HepG2 (cell line): ENCODE data around the gene RBPJ. TPM values are rescaled to one million over a fixed set of nuclear protein-coding genes. Genes with fewer than 3 reads are reported as not detected.

Experiments
- ATAC-seq: fragments of 200-7000 bp; cut with Tn5 transposase; 3 replicates; pipeline ENCODE4 v1.9.1; 2020; ENCODE audit warnings: mild to moderate bottlenecking, moderate library complexity
- BruUV-seq: library from RNA; stranded (reverse); fragments of 400-500 nt; replicated peaks from 2 replicates; lab custom pipeline; 2021; lab: Mats Ljungman, UMichigan
- CTCF ChIA-PET: fragments of 300-600 bp; formaldehyde crosslinking; extraction: SDS; loops from one replicate; lab custom pipeline; 2021; ENCODE audit warnings: low total read pairs, inconsistent platforms, low intra/inter-chr PET ratio; lab: Yijun Ruan, JAX
- POLR2A ChIA-PET: fragments of 350-600 bp; sonication (Branson Sonifier 250); formaldehyde crosslinking; loops from one replicate; lab custom pipeline; 2020; ENCODE audit warnings: antibody characterized with exemption, inconsistent platforms; lab: Yijun Ruan, JAX
- DNase-seq: peaks from one replicate; pipeline ENCODE4 v3.0.0-alpha.2; 2015; ENCODE audit warnings: low spot score
- FAIRE-seq: peaks from 3 replicates; lab custom pipeline; 2011; peaks lifted over from hg19 to GRCh38; lab: Jason Lieb, UNC
- H2AFZ ChIP-seq: one replicate; pipeline ENCODE4 v1.6.1; 2011; ENCODE audit warnings: low read length, inconsistent platforms
- H3K27ac ChIP-seq: fragments of 300-600 bp; 3 replicates; pipeline ENCODE4 v1.8.0; 2011; ENCODE audit warnings: mixed run types, mild to moderate bottlenecking, mixed read lengths, low read length, inconsistent platforms; ENCODE audit not compliant: insufficient read depth; ENCODE audit errors: extremely low read length
- H3K27me3 ChIP-seq, 2 experiments: fragments of 200-600 bp in 1 of 2; 2 replicates in 1 of 2; 3 replicates in 1 of 2; pipeline versions ENCODE4 v1.6.0 to v1.8.0; 2011; ENCODE audit warnings: low read length in 2 of 2, mild to moderate bottlenecking in 2 of 2, moderate library complexity in 2 of 2, inconsistent platforms in 1 of 2; ENCODE audit not compliant: insufficient read depth in 2 of 2, control insufficient read depth in 1 of 2
- H3K36me3 ChIP-seq, 2 experiments: fragments of 200-600 bp in 1 of 2; replicated peaks in 1 of 2; 2 replicates in 1 of 2; 3 replicates in 1 of 2; pipeline versions ENCODE4 v1.5.1 to v1.8.0; 2011; ENCODE audit warnings: low read length in 2 of 2, inconsistent platforms in 1 of 2; ENCODE audit not compliant: insufficient read depth in 2 of 2, control insufficient read depth in 1 of 2
- H3K4me1 ChIP-seq: 2 replicates; pipeline ENCODE4 v1.5.1; 2012; ENCODE audit warnings: low read length, inconsistent platforms; ENCODE audit not compliant: insufficient read depth
- H3K4me2 ChIP-seq: 2 replicates; pipeline ENCODE4 v1.6.0; 2011; ENCODE audit warnings: low read depth, low read length, inconsistent platforms
- H3K4me3 ChIP-seq, 3 experiments: fragments of 200-600 bp in 1 of 3; sonication (generic), shearing (Covaris generic) in 1 of 3; replicated peaks in 1 of 3; 2 replicates each; pipeline ENCODE4 v1.5.1; 2011 to 2016; ENCODE audit warnings: low read length in 3 of 3, inconsistent platforms in 2 of 3, low read depth in 2 of 3, mild to moderate bottlenecking in 2 of 3, control low read depth in 1 of 3, mixed read lengths in 1 of 3; ENCODE audit not compliant: insufficient read depth in 1 of 3
- H3K79me2 ChIP-seq: one replicate; pipeline ENCODE4 v1.6.1; 2011; ENCODE audit warnings: low read length, inconsistent platforms; ENCODE audit not compliant: insufficient read depth
- H3K9ac ChIP-seq: 2 replicates; pipeline ENCODE4 v1.6.0; 2011; ENCODE audit warnings: mild to moderate bottlenecking, low read depth, low read length, inconsistent platforms; ENCODE audit not compliant: insufficient read depth
- H3K9me3 ChIP-seq: 2 replicates; pipeline ENCODE4 v1.5.1; 2012; ENCODE audit warnings: mild to moderate bottlenecking, low read length
- H4K20me1 ChIP-seq: 2 replicates; pipeline ENCODE4 v1.6.0; 2011; ENCODE audit warnings: inconsistent platforms, mild to moderate bottlenecking, low read length, moderate library complexity; ENCODE audit not compliant: insufficient read depth
- ATF5 ChIP-seq: sonication (generic); formaldehyde crosslinking; IDR thresholded peaks from 2 replicates; pipeline ENCODE4 v1.4.0; 2020; ENCODE audit warnings: mild to moderate bottlenecking, low read depth, missing genetic modification reagents
- GMEB1 ChIP-seq: sonication (generic); formaldehyde crosslinking; IDR thresholded peaks from 2 replicates; pipeline ENCODE4 v1.5.1; 2020; ENCODE audit warnings: missing genetic modification reagents, mild to moderate bottlenecking, borderline replicate concordance
- NR2C2 ChIP-seq: sonication (generic); formaldehyde crosslinking; IDR thresholded peaks from 2 replicates; pipeline ENCODE4 v1.4.0; 2020; ENCODE audit warnings: missing genetic modification reagents, mild to moderate bottlenecking, moderate library complexity, borderline replicate concordance
- RFX5 ChIP-seq: IDR thresholded peaks from 2 replicates; pipeline ENCODE4 v1.6.1; 2011; ENCODE audit warnings: low read depth, low read length, improper control_type of control experiment
- ZNF652 ChIP-seq: IDR thresholded peaks from 2 replicates; pipeline ENCODE4 v1.6.1; 2016; ENCODE audit warnings: low read depth, borderline replicate concordance
- WGBS: methylation state at CpG from one replicate; pipeline ENCODE4 v1.1.6; 2017; ENCODE audit warnings: low lambda C conversion rate; 5-methylcytosine and 5-hydroxymethylcytosine counted together
- in situ Hi-C: cut with HindIII; loops from 2 replicates; pipeline ENCODE4 v1.10.0; 2017; ENCODE audit warnings: low pct_unique_long_range_greater_than_20kb; ENCODE audit not compliant: extremely low pct_ligation_motif_present
- intact Hi-C: fragments of 100-400 bp; cut with micrococcal nuclease; formaldehyde crosslinking; loops from one replicate; pipeline ENCODE4 v1.10.0; 2022; ENCODE audit not compliant: unreplicated experiment
- polyA plus RNA-seq, 8 experiments: library from polyadenylated mRNA; depleted of rRNA in 3 of 8; stranded (reverse) in 7 of 8; unstranded in 1 of 8; fragments of >200 nt; fragmentation: Illumina TruSeq in 4 of 8; extraction: Trizol in 4 of 8; gene quantifications; 2 replicates each; pipeline versions ENCODE4 v1.2.1 to v1.2.3, GENCODE V29; 2011 to 2016; ENCODE audit warnings: low read depth in 4 of 8, missing spikeins in 1 of 8, mixed read lengths in 1 of 8; ENCODE audit not compliant: insufficient read depth in 1 of 8
- total RNA-seq, 5 experiments: library from RNA; depleted of rRNA; stranded (reverse); fragments of >200 nt; fragmentation: Illumina TruSeq; extraction: Trizol; gene quantifications; 2 replicates each; pipeline ENCODE4 v1.2.3, GENCODE V29; 2016; ENCODE audit warnings: low read depth in 1 of 5
- TF ChIP-seq, protein P1 (sequence below): sonication (generic); formaldehyde crosslinking; IDR thresholded peaks from 2 replicates; pipeline ENCODE4 v1.9.0; 2022; ENCODE audit warnings: low read depth, missing genetic modification reagents

RBPJ gene
- total and polyA plus RNA-seq, 2 of the 13 experiments (the other 11 are each of a cell fraction or from before 2014, with no cell fraction given): 25.9 to 33.2 TPM

DNA sequence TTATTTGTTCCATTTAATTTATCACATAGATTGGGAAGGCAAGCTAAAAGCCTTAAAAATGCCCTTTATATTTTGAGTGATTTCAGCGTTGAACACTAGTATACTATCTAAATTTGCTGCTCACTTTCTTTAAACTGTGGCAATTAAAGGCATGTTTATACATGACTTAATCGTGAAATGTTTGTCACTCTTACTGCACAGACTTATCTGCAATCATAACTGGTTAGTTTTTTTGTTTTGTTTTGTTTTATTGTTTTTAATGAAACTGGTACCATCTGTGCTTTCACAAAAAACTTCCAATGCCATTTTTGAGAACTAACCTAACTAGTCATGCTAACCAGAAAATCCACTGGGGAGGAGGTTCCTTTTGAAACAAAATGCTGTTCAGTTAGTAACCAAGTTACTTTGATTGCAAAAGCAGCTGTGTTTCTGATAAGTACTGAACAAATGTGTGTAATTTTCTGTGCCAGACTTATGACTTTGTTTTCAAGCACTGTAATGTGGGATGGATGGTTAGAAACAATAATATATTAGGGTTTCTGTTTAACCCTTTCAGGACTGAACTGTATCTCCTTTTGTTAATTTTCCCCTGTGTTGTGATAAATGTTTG lies 113.3 kb downstream of the RBPJ start:
- 91% methylated on average over 2 of the region's 2 CpGs for WGBS
- ChIA-PET POLR2A (no interaction called here), CTCF (no interaction called here)
- no TSS peak for BruUV-seq
- Histone ChIP-seq H4K20me1 (0 out of 2 replicates have a peak, but pooled peaks cover 3% of the 10 kb centered on the region), H3K9ac (no peak overlapping the region), H3K9me3 (no peaks in the 10 kb centered on the region), H3K4me3 (no peak overlapping the region), H2AFZ (no peak overlapping the region), H3K36me3 (peaks cover 11 to 52% of the 10 kb centered on the region in 2 experiments; a peak in 4 of 5 replicates), H3K4me1 (no peaks in the 10 kb centered on the region), H3K27ac (no peak overlapping the region), H3K79me2 (no peaks in the 10 kb centered on the region), H3K27me3 (no peaks in the 10 kb centered on the region), H3K4me2 (no peak overlapping the region)
- in situ Hi-C loops (no loop called here), intact Hi-C loops (no loop called here)
- DNase-seq: no peak
- TF ChIP-seq, protein P1, sequence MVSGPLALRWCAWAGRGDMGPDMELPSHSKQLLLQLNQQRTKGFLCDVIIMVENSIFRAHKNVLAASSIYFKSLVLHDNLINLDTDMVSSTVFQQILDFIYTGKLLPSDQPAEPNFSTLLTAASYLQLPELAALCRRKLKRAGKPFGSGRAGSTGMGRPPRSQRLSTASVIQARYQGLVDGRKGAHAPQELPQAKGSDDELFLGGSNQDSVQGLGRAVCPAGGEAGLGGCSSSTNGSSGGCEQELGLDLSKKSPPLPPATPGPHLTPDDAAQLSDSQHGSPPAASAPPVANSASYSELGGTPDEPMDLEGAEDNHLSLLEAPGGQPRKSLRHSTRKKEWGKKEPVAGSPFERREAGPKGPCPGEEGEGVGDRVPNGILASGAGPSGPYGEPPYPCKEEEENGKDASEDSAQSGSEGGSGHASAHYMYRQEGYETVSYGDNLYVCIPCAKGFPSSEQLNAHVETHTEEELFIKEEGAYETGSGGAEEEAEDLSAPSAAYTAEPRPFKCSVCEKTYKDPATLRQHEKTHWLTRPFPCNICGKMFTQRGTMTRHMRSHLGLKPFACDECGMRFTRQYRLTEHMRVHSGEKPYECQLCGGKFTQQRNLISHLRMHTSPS: no peak
- TF ChIP-seq RFX5 (no peak), ZNF652 (CRISPR knock-in tag) (peak; percentile 57; the same call in 1 of the 2 replicates), NR2C2 (CRISPR knock-in tag) (no peak), ATF5 (CRISPR knock-in tag) (no peak), GMEB1 (no peak)
- no peak for ATAC-seq
- FAIRE-seq: no peak
